B cell (primary cell): ENCODE results near the gene CACNA2D3.

Experiments used
- CTCF ChIP-seq: fragments of 200-600 bp; IDR thresholded peaks from one replicate; pipeline ENCODE4 v1.8.0; 2022; ENCODE audit warnings: antibody characterized with exemption, mild to moderate bottlenecking
- EZH2 ChIP-seq: IDR thresholded peaks from 2 replicates; pipeline ENCODE4 v1.6.1; 2012; ENCODE audit warnings: borderline replicate concordance, low read depth, mild to moderate bottlenecking, moderate library complexity, low read length; ENCODE audit not compliant: insufficient read depth, poor library complexity, severe bottlenecking

DNA sequence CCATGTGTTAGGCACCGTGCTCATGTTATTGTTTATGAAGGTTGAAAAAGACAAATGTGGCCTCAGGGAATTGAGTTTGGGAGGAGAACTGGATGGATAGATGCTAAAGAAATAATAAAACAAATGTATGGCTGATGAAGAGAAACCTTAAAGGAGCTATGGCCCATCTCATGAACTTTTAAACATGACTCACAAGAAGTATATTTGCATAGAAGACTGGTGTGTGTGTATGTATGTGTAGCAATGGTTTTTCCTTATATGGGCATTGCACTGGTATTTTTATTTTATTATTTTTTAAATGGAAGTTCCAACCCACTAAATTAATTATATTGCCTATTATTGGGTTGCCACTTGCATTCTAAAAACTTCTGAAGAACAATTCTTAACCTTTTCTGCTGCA lies 31.1 kb downstream of the CACNA2D3 start:
- no peak for TF ChIP-seq CTCF
- TF ChIP-seq EZH2: no peak
